Measurements from ENCODE around the gene TAGAP.
A peak's percentile ranks its signal among the peaks of the same experiment; 100 is the strongest.

TAGAP gene

GRCh38 chr6:159020011-159020410 is 24.8 kb downstream of the TAGAP start:
- no peak overlapping the region for H3K4me3 ChIP-seq (ENCODE audit: low read length)
- no peak overlapping the region for H3K23ac ChIP-seq (ENCODE audit: low read length)
- no peak overlapping the region for H3K18ac ChIP-seq (ENCODE audit: low read length)
- no peaks in the 10 kb centered on the region for H3K4me1 ChIP-seq (ENCODE audit: control insufficient read depth, low read depth, low read length)
- no peak overlapping the region for H3K27ac ChIP-seq (ENCODE audit: low read depth, low read length)
- no peak overlapping the region for H4K8ac ChIP-seq (ENCODE audit: low read depth, low read length)
- no peaks in the 10 kb centered on the region for H3K27me3 ChIP-seq (ENCODE audit: insufficient read depth, low read length, poor library complexity)
- no peak overlapping the region for H2BK15ac ChIP-seq (replicated peaks; ENCODE audit: low read depth)
- no CpG with 5 or more reads among the region's 2 CpGs for WGBS (ENCODE audit: extremely low coverage, insufficient coverage, low lambda C conversion rate)
- no peak overlapping the region for H2AK5ac ChIP-seq (ENCODE audit: low read length)
- no peak overlapping the region for H4K5ac ChIP-seq (ENCODE audit: low read length)
- no peak for DNase-seq
- no peaks in the 10 kb centered on the region for H3K79me2 ChIP-seq (ENCODE audit: control insufficient read depth, insufficient read depth, low read length)
- H3K4ac ChIP-seq (ENCODE audit: low read depth, low read length) = no peak overlapping the region
- H3K9ac ChIP-seq (ENCODE audit: low read length) = no peak overlapping the region
- no peak overlapping the region for H3K56ac ChIP-seq (ENCODE audit: low read length)
- H2BK5ac ChIP-seq (ENCODE audit: low read length) = no peak overlapping the region
- H2BK120ac ChIP-seq (ENCODE audit: low read depth, low read length) = no peak overlapping the region
- no peaks in the 10 kb centered on the region for H3K79me1 ChIP-seq (ENCODE audit: low read length)
- no peaks in the 10 kb centered on the region for H3K36me3 ChIP-seq (ENCODE audit: control insufficient read depth, insufficient read depth, low read length)
- H3K4me2 ChIP-seq (ENCODE audit: low read length) = no peak overlapping the region

GRCh38 chr6:159017757-159018559 is 26.8 kb downstream of the TAGAP start:
- H4K8ac ChIP-seq (ENCODE audit: low read depth, low read length) = no peak overlapping the region

DNA sequence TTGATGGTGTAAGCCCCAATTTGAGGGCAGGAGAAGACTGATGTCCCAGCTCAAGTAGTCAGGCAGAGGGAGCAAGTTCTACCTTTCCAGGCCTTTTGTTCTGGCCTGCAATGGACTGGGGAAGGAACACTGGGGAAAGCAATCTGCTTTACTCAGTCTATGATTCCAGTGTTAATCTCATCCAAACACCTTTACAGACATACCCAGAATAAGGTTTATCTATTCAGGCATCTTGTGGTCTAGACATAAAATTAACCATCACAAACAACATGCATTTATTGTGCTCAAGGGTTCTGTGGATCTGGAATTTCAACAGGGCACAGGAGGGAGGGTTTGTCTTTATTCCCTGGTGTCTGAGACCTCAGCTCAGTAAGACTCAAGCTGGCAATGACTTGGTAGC is 30.4 kb downstream of the TAGAP start:
- H3K4me1 ChIP-seq (ENCODE audit: control insufficient read depth, low read depth, low read length) = no peaks in the 10 kb centered on the region
- H3K27ac ChIP-seq (ENCODE audit: low read depth, low read length) = no peak overlapping the region
- H3K27me3 ChIP-seq (ENCODE audit: insufficient read depth, low read length, poor library complexity) = no peaks in the 10 kb centered on the region

More at GRCh38 chr6:159017757-159018559, 26.8 kb downstream of the TAGAP start:
- Histone ChIP-seq H2BK120ac (ENCODE audit: low read depth, low read length) (no peak overlapping the region), H3K4me3 (ENCODE audit: low read length) (no peak overlapping the region), H3K56ac (ENCODE audit: low read length) (no peak overlapping the region), H3K36me3 (ENCODE audit: control insufficient read depth, insufficient read depth, low read length) (no peaks in the 10 kb centered on the region), H3K27me3 (ENCODE audit: insufficient read depth, low read length, poor library complexity) (no peaks in the 10 kb centered on the region), H4K5ac (ENCODE audit: low read length) (no peak overlapping the region), H2BK5ac (ENCODE audit: low read length) (no peak overlapping the region), H3K9ac (ENCODE audit: low read length) (no peak overlapping the region), H3K23ac (ENCODE audit: low read length) (no peak overlapping the region), H3K18ac (ENCODE audit: low read length) (no peak overlapping the region), H3K79me2 (ENCODE audit: control insufficient read depth, insufficient read depth, low read length) (no peaks in the 10 kb centered on the region), H3K4ac (ENCODE audit: low read depth, low read length) (no peak overlapping the region), H3K27ac (ENCODE audit: low read depth, low read length) (no peak overlapping the region), H2AK5ac (ENCODE audit: low read length) (no peak overlapping the region), H3K79me1 (ENCODE audit: low read length) (no peaks in the 10 kb centered on the region), H2BK15ac (replicated peaks; ENCODE audit: low read depth) (no peak overlapping the region), H3K4me1 (ENCODE audit: control insufficient read depth, low read depth, low read length) (no peaks in the 10 kb centered on the region), H3K4me2 (ENCODE audit: low read length) (no peak overlapping the region)
- DNase-seq = no peak
- WGBS (ENCODE audit: extremely low coverage, insufficient coverage, low lambda C conversion rate) = no CpG with 5 or more reads among the region's 3 CpGs

GRCh38 chr6:159013229-159013628 is 31.6 kb downstream of the TAGAP start:
- H3K56ac ChIP-seq (ENCODE audit: low read length) = no peak overlapping the region
- H3K27me3 ChIP-seq (ENCODE audit: insufficient read depth, low read length, poor library complexity) = no peaks in the 10 kb centered on the region
- no peak overlapping the region for H3K23ac ChIP-seq (ENCODE audit: low read length)
- no peak overlapping the region for H4K5ac ChIP-seq (ENCODE audit: low read length)
- H3K36me3 ChIP-seq (ENCODE audit: control insufficient read depth, insufficient read depth, low read length) = no peaks in the 10 kb centered on the region
- H2BK120ac ChIP-seq (ENCODE audit: low read depth, low read length) = no peak overlapping the region
- no CpG with 5 or more reads among the region's 5 CpGs for WGBS (ENCODE audit: extremely low coverage, insufficient coverage, low lambda C conversion rate)
- no peak for DNase-seq
- H3K4ac ChIP-seq (ENCODE audit: low read depth, low read length) = no peak overlapping the region
- H3K4me1 ChIP-seq (ENCODE audit: control insufficient read depth, low read depth, low read length) = no peaks in the 10 kb centered on the region
- no peak overlapping the region for H3K9ac ChIP-seq (ENCODE audit: low read length)
- no peaks in the 10 kb centered on the region for H3K79me2 ChIP-seq (ENCODE audit: control insufficient read depth, insufficient read depth, low read length)
- no peak overlapping the region for H4K8ac ChIP-seq (ENCODE audit: low read depth, low read length)
- H2AK5ac ChIP-seq (ENCODE audit: low read length) = no peak overlapping the region
- H2BK5ac ChIP-seq (ENCODE audit: low read length) = no peak overlapping the region
- no peak overlapping the region for H3K18ac ChIP-seq (ENCODE audit: low read length)
- no peaks in the 10 kb centered on the region for H3K79me1 ChIP-seq (ENCODE audit: low read length)
- no peak overlapping the region for H3K4me3 ChIP-seq (ENCODE audit: low read length)
- H3K4me2 ChIP-seq (ENCODE audit: low read length) = no peak overlapping the region
- H3K27ac ChIP-seq (ENCODE audit: low read depth, low read length) = no peak overlapping the region
- H2BK15ac ChIP-seq (replicated peaks; ENCODE audit: low read depth) = no peak overlapping the region

More for the DNA sequence above, 30.4 kb downstream of the TAGAP start:
- Histone ChIP-seq H3K56ac (ENCODE audit: low read length) (no peak overlapping the region), H4K5ac (ENCODE audit: low read length) (no peak overlapping the region), H3K23ac (ENCODE audit: low read length) (no peak overlapping the region), H3K79me2 (ENCODE audit: control insufficient read depth, insufficient read depth, low read length) (no peaks in the 10 kb centered on the region), H2AK5ac (ENCODE audit: low read length) (no peak overlapping the region), H3K9ac (ENCODE audit: low read length) (no peak overlapping the region), H3K4me2 (ENCODE audit: low read length) (no peak overlapping the region), H4K8ac (ENCODE audit: low read depth, low read length) (no peak overlapping the region), H2BK15ac (replicated peaks; ENCODE audit: low read depth) (no peak overlapping the region), H2BK120ac (ENCODE audit: low read depth, low read length) (no peak overlapping the region), H3K36me3 (ENCODE audit: control insufficient read depth, insufficient read depth, low read length) (no peaks in the 10 kb centered on the region), H3K4me3 (ENCODE audit: low read length) (no peak overlapping the region), H2BK5ac (ENCODE audit: low read length) (no peak overlapping the region), H3K79me1 (ENCODE audit: low read length) (no peaks in the 10 kb centered on the region), H3K4ac (ENCODE audit: low read depth, low read length) (no peak overlapping the region), H3K18ac (ENCODE audit: low read length) (no peak overlapping the region)
- DNase-seq = no peak

- Histone ChIP-seq H2BK5ac (ENCODE audit: low read length) (no peak overlapping the region), H3K4me1 (ENCODE audit: control insufficient read depth, low read depth, low read length) (no peaks in the 10 kb centered on the region), H4K5ac (ENCODE audit: low read length) (no peak overlapping the region), H3K4me2 (ENCODE audit: low read length) (no peak overlapping the region), H3K36me3 (ENCODE audit: control insufficient read depth, insufficient read depth, low read length) (no peaks in the 10 kb centered on the region), H2BK15ac (replicated peaks; ENCODE audit: low read depth) (no peak overlapping the region), H3K4ac (ENCODE audit: low read depth, low read length) (no peak overlapping the region), H3K27me3 (ENCODE audit: insufficient read depth, low read length, poor library complexity) (no peaks in the 10 kb centered on the region), H3K27ac (ENCODE audit: low read depth, low read length) (no peak overlapping the region), H3K4me3 (ENCODE audit: low read length) (no peak overlapping the region), H3K79me1 (ENCODE audit: low read length) (no peaks in the 10 kb centered on the region), H2BK120ac (ENCODE audit: low read depth, low read length) (no peak overlapping the region), H3K56ac (ENCODE audit: low read length) (no peak overlapping the region), H4K8ac (ENCODE audit: low read depth, low read length) (no peak overlapping the region), H2AK5ac (ENCODE audit: low read length) (no peak overlapping the region), H3K9ac (ENCODE audit: low read length) (no peak overlapping the region), H3K18ac (ENCODE audit: low read length) (no peak overlapping the region), H3K23ac (ENCODE audit: low read length) (no peak overlapping the region), H3K79me2 (ENCODE audit: control insufficient read depth, insufficient read depth, low read length) (no peaks in the 10 kb centered on the region)
- peak; percentile 44 for DNase-seq
- no CpG with 5 or more reads among the region's 4 CpGs for WGBS (ENCODE audit: extremely low coverage, insufficient coverage, low lambda C conversion rate)
These were observed 32.6 kb downstream of the TAGAP start for GRCh38 chr6:159012201-159012600.
